GM23338 (cell line): ENCODE measurements around the gene SPDYE3.
"Not testable (repeated sequence)": the region's sequence is repeated elsewhere in the genome, so short reads cannot be mapped to it uniquely, and the experiment has no call there.

Experiments used
- CTCF ChIP-seq, 2 experiments: fragments of 200-600 bp in 1 of 2; sonication (generic) in 1 of 2; conservative IDR thresholded peaks; 2 replicates each; pipeline versions ENCODE4 v1.5.1 to v1.6.1; 2016 to 2017; ENCODE audit warnings: antibody characterized with exemption in 2 of 2, low read depth in 2 of 2, mild to moderate bottlenecking in 2 of 2, moderate library complexity in 1 of 2
- EZH2 ChIP-seq: fragments of 200-600 bp; sonication (generic); IDR thresholded peaks from one replicate; pipeline ENCODE4 v1.8.0; 2017; ENCODE audit warnings: antibody characterized with exemption, mild to moderate bottlenecking, low read depth; ENCODE audit not compliant: unreplicated experiment
- REST ChIP-seq: IDR thresholded peaks from one replicate; pipeline ENCODE4 v1.6.1; 2018; ENCODE audit warnings: antibody characterized with exemption; ENCODE audit not compliant: unreplicated experiment

- TF ChIP-seq CTCF (conservative IDR thresholded peaks at IDR 0.05; ENCODE audit: low read depth in 2 of 2) = peak; percentile 40 to 57; a peak in 3 of 4 replicates
- not testable (repeated sequence) for TF ChIP-seq EZH2, REST
Measured at GRCh38 chr7:100345288-100345672, 37.8 kb downstream of the SPDYE3 start.
